ENCODE data around the gene PCDHGC4.

- no peak for TF ChIP-seq POLR2AphosphoS5 (IDR thresholded peaks at IDR 0.05; ENCODE audit: low read depth, low read length)
- no peak for TF ChIP-seq REST (IDR thresholded peaks at IDR 0.05; ENCODE audit: insufficient read depth in 1 of 2, low read depth in 2 of 2, low read length in 2 of 2)
- TF ChIP-seq SIN3A (IDR thresholded peaks at IDR 0.05; ENCODE audit: borderline replicate concordance, insufficient read depth, low read length): no peak
Measured at GRCh38 chr5:141485321-141486055, 658 bp downstream of the PCDHGC4 start.

Measured in PFSK-1 (cell line).